ENCODE results near the gene TYW5.

TYW5 gene

GRCh38 chr2:199955339-199956061, at the start of gene TYW5, which contains the start of gene MAIP1:
TSS of gene TYW5 (minus strand) at chr2:199955491. CDS start at chr2:199955470, 21 bp downstream.
TSS of gene MAIP1 (plus strand) at chr2:199955582. CDS start at chr2:199955799, 217 bp downstream.
- peak; percentile 60 for DNase-seq (ENCODE audit: low read depth)

DNA sequence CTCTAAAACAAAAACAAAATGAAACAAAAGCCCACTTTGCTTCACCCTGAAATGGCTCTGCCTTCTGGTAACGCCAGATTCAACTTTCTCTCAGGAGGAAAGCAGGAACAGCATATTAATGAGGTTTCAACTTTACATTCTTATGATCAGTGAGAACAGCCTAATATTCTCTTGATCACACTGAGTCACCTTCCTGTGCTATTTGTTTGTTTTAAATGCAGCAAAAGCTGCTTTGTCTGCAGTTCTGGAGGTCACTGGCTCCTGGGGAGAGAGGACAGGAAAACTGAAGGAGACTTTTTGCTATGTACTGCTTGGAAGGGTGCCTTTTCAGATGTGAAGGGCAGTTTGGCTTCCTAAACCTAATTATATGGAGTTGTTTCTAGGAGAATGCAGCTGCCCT, 48.2 kb upstream of the TYW5 start:
- no peak for DNase-seq (ENCODE audit: low read depth)

GRCh38 chr2:200000444-200001163, 45.3 kb upstream of the TYW5 start:
- no peak for DNase-seq (ENCODE audit: low read depth)

DNA sequence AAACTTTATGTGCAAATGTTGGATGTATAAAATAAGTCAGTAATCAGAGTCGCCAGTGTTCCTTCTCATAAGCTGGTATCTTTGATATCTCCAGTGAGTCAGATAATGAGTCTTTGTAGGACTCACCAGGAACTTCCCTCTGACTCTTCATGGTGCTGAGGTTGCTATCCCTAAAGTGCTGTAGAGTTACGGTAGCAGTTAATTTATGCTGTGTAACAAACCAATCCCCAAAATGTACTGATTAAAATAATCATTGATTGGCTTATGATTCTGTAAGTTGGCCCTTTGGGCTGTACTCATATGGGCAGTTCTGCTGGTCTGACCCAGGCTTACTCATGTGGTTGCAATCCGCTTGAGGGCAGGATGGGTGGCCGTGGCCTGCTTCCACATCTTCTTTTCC, 43.9 kb upstream of the TYW5 start:
- no peak for DNase-seq (ENCODE audit: low read depth)

- no peak for DNase-seq (ENCODE audit: low read depth)
Measured at GRCh38 chr2:199997296-199997695, 42.0 kb upstream of the TYW5 start.

GRCh38 chr2:199994896-199995295, 39.6 kb upstream of the TYW5 start:
- DNase-seq (ENCODE audit: low read depth): no peak

GRCh38 chr2:199994371-199994770, 39.1 kb upstream of the TYW5 start:
- DNase-seq (ENCODE audit: low read depth): no peak

- no peak for DNase-seq (ENCODE audit: low read depth)
Measured at GRCh38 chr2:199992296-199992695, 37.0 kb upstream of the TYW5 start.

GRCh38 chr2:199991691-199992090, 36.4 kb upstream of the TYW5 start:
- DNase-seq (ENCODE audit: low read depth): no peak

- no peak for DNase-seq (ENCODE audit: low read depth)
Measured at GRCh38 chr2:199989822-199990221, 34.5 kb upstream of the TYW5 start.

GRCh38 chr2:199988151-199988550, 32.9 kb upstream of the TYW5 start:
- DNase-seq (ENCODE audit: low read depth): no peak

DNA sequence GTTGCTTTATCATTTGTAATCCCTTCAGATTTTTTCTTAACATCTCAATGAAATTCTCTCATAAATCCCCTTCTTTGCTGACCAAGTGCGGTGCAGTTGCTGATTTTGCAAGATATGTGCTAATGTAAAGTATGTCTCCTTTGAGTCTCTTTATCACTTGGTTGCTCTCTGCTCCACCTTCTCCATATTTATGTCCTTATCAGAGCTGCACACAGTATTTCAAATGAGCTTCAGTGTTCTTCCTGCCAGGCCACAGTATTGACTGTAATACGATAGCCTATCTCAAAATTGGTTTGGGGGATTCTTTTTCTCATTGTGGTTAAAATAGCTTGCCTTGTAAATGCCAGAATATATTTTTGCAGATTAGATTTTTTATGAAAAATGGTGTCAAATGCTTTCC, 32.3 kb upstream of the TYW5 start:
- no peak for DNase-seq (ENCODE audit: low read depth)

DNA sequence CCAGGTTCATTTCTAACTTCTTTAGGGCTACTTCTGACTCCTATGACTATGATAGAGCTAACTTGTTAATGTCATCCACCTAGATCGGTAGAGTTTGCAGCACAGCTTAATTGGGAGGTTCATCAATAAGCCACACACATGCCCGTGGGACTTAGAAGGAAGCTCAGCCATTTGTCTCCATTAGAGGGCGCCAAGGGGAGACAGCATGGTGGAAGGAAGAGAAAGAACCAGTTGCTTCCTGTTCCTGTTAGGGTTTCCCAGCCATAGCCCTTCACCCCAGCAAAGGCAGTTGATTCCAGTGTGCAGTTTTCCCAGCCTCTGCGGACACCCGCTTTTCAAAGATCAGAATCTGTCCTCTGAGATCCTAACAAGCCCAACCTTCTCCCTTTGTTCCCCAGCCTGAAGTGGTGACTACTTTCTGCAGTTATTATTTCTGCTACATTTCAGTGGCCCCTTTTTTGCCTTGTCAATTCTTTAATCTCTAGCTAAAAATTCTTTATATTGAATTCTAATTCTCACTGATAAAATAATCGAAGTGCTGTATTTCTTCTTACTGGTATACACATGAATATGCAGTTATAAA, 30.4 kb upstream of the TYW5 start:
- DNase-seq (ENCODE audit: low read depth): peak; percentile 2

GRCh38 chr2:199984755-199985154, 29.5 kb upstream of the TYW5 start:
- DNase-seq (ENCODE audit: low read depth): no peak

DNA sequence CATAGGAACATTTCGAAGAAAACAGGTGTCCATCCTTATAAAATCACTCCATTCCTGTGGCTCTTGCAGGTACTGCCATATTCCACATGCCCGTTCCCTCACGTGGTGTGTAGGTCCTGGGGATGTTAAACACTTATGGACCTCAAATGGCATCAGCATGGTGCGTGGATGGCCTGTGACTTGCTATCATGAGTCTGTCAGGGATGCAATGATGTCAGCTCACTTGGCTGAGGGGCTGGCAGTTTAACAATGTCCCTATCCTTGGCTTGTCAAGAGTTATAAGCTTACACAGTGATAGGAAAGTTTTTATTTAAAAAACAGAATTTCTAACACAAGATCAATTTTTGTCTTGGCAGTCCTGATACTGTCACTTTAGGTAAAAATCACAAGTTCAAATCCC, 28.9 kb upstream of the TYW5 start:
- no peak for DNase-seq (ENCODE audit: low read depth)

DNA sequence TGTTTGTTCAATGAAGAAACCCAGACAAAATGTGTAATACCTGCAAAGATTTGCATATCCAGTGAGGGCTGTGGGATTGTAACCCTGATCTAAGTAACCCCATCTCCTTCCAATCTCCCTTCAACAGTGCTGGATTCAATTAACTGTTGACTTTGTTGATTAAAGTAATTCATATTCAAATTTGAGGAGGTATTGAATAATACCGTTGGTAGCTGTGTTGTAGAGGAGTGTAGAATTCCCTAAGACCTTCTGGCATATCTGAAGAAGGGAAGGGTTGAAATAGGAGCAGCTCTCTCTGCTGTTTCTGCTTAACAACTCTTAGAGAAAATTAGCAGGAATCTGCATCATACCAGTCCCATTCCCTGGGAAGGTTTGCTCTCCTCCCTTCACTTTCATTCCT, 28.2 kb upstream of the TYW5 start:
- DNase-seq (ENCODE audit: low read depth): no peak

DNA sequence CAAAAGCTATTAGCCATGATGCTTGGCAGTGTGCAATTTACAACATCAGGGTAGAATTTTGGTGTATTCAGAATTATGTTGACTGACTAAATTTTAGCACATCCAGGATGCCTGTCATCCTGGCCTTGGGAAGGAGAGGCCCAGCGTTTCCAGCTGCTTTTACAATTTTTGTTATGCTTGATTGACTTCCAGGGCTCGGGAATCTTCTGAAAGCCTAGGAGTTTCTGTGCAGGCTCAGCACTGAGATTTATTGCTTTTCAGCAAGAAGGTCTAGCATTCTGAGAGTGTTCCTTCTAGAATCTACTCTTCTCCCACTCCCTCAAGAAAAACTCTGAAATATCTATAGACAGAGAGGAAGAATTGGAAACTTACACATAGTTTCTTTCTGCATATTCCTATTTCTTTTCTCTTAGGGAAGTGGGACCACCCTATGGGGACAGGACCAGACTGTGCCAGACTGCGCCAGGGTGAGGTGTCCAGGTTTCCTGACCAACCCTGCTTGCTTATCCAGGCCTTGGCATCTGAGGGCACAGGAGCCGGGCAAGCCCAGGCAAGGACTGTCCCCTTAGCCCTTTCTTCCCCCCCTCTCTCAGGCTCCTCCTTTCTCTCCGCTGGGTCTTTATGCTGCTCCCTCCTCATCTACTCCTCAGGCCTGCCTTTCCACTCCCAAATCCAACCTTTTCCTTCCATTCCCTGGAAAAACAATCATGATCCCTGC, 27.0 kb upstream of the TYW5 start:
- no peak for DNase-seq (ENCODE audit: low read depth)

GRCh38 chr2:199979832-199980628, 24.7 kb upstream of the TYW5 start:
- DNase-seq (ENCODE audit: low read depth): peak; percentile 75

DNA sequence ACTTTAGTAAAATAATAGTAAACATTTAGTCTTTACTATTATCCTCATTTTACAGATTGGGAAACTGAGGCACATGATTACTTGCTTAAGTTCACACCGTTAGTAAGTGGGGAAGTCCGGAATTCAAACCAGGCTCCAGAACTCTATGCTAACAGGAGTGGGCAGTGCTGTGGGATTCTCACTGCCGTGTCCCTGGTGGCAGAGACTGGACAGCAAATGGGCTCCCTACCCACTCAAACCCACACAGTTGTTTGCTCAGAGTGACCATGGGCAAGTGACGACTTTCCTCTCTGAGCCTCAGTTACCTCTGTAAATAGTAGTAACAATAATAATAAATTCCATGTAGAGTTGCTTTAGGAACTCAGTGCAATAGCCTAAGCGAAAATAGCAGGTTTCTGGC, 24.1 kb upstream of the TYW5 start:
- DNase-seq (ENCODE audit: low read depth): no peak

GRCh38 chr2:199977984-199978415, 22.7 kb upstream of the TYW5 start:
- DNase-seq (ENCODE audit: low read depth): no peak

DNA sequence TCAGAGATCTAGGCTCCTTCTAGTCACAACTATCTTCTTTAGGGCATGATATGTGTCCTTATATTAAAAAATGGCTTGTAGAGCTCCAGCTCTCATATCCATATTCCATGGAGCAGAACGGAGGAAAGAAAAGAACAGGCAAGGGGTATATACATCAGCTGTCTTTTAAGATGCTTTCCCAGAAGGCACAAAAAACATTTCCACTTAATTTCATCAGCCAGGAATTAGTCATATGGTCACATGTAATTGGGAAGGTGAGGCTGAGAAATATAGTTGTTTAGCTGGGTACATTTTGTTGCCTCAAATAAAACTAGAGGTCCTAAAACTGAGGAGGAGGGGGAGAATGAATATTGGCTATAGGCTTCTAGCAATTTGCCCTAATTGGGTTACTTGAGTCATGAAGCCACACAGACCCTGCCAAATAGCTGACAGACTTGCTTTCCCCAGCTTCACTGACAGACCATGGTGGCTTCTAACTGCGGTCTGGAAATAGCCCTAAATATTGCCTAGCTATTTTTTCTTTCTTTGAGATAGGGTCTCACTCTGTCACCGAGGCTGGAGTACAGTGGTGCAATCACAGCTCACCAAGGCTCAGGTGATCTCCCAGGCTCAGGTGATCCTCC, 20.1 kb upstream of the TYW5 start:
- no peak for DNase-seq (ENCODE audit: low read depth)

Data from stimulated activated CD8-positive, alpha-beta memory T cell treated with anti-CD3 and anti-CD28 coated beads, Interleukin-15, amount 100 ng/mL, for 1 hour (primary cell).